Adrenal gland (tissue), 5 donors: ENCODE data around the gene DLG2.

Experiments
- POLR2A ChIP-seq, 2 donors: fragments of 450-650 bp; IDR thresholded peaks; one replicate each; pipeline ENCODE4 v1.6.1; 2017; ENCODE audit warnings: antibody characterized with exemption in 2 of 2, mild to moderate bottlenecking in 2 of 2, moderate library complexity in 1 of 2
- TF ChIP-seq, protein P1 (sequence below), 6 experiments: fragments of 450-650 bp in 4 of 6; fragments of 200-600 bp in 2 of 6; sonication (generic) in 1 of 6; IDR thresholded peaks; 1 replicate in 5 of 6; 2 replicates in 1 of 6; pipeline versions ENCODE4 v1.5.1 to v1.8.0; 2016 to 2021; ENCODE audit warnings: antibody characterized with exemption in 6 of 6, mild to moderate bottlenecking in 2 of 6, moderate library complexity in 1 of 6
- donor health status: DM: no; HTN: no; CAD: no.

DNA sequence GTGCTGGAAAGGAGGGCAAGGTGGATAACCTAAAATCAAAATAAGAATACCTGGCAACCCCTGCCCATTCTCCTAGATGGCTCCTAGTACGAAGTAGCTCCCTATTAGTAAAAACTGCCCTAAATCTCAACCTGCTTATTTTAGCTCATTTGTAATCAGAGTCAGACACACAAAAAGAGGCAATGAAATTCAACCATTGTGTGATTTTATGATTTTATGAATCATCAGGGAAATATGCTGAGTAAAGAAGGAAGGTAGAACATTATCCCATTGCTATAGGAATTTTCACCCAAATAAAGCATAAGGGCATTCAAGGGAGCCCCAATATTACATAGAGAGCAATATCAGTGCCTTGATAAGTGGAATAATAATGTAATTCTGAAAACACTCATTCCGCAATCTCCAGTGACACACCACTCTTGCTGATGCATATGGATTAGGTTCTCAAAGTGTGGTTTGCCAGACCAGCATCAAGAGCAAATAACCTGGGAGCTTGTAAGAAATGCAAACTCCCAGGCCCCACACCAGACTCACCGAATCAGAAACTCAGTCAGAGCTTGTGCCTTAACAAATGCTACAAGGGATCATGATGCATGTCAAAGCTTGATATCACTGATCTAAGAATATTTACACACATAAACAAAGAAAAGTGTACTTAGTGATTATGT, 789.6 kb downstream of the DLG2 start:
- TF ChIP-seq, protein P1, sequence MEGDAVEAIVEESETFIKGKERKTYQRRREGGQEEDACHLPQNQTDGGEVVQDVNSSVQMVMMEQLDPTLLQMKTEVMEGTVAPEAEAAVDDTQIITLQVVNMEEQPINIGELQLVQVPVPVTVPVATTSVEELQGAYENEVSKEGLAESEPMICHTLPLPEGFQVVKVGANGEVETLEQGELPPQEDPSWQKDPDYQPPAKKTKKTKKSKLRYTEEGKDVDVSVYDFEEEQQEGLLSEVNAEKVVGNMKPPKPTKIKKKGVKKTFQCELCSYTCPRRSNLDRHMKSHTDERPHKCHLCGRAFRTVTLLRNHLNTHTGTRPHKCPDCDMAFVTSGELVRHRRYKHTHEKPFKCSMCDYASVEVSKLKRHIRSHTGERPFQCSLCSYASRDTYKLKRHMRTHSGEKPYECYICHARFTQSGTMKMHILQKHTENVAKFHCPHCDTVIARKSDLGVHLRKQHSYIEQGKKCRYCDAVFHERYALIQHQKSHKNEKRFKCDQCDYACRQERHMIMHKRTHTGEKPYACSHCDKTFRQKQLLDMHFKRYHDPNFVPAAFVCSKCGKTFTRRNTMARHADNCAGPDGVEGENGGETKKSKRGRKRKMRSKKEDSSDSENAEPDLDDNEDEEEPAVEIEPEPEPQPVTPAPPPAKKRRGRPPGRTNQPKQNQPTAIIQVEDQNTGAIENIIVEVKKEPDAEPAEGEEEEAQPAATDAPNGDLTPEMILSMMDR (IDR thresholded peaks at IDR 0.05): no peak
- no peak for TF ChIP-seq POLR2A (IDR thresholded peaks at IDR 0.05)
